Activated CD4-positive, alpha-beta T cell treated with anti-CD3 and anti-CD28 coated beads, Interleukin-2, amount 50 U/mL, for 4 hours (primary cell): Measurements from ENCODE around the gene CCDC15.
"Not testable (repeated sequence)": the region's sequence is repeated elsewhere in the genome, so short reads cannot be mapped to it uniquely, and the experiment has no call there.

ENCODE experiments used
- DNase-seq, 2 experiments: peaks; one replicate each; pipeline ENCODE4 v3.0.0-alpha.2; 2020

CCDC15 gene

GRCh38 chr11:125083312-125084056 lies 129.5 kb downstream of the CCDC15 start:
- DNase-seq: no peak

GRCh38 chr11:125084057-125084416 lies 130.0 kb downstream of the CCDC15 start:
- no peak for DNase-seq

- DNase-seq: no peak
These were observed 130.8 kb downstream of the CCDC15 start for GRCh38 chr11:125084761-125085231.

- no peak for DNase-seq
These were observed 131.5 kb downstream of the CCDC15 start for GRCh38 chr11:125085301-125086081.

GRCh38 chr11:125086633-125087296 lies 132.8 kb downstream of the CCDC15 start:
- no peak for DNase-seq

GRCh38 chr11:125088123-125088522 lies 134.1 kb downstream of the CCDC15 start:
- no peak for DNase-seq

- no peak for DNase-seq
These were observed 134.8 kb downstream of the CCDC15 start for GRCh38 chr11:125088576-125089455.

- DNase-seq: not testable (repeated sequence)
These were observed 135.5 kb downstream of the CCDC15 start for GRCh38 chr11:125089481-125089880.

GRCh38 chr11:125090151-125090550 lies 136.1 kb downstream of the CCDC15 start:
- not testable (repeated sequence) for DNase-seq

GRCh38 chr11:125090816-125091215 lies 136.8 kb downstream of the CCDC15 start:
- no peak for DNase-seq
